Measurements from ENCODE around the gene MAPK14. TPM values are rescaled to one million over a fixed set of nuclear protein-coding genes. Genes with fewer than 3 reads are reported as not detected.
A peak's percentile ranks its signal among the peaks of the same experiment; 100 is the strongest.
"Not testable (repeated sequence)": the region's sequence is repeated elsewhere in the genome, so short reads cannot be mapped to it uniquely, and the experiment has no call there.

MAPK14 gene
- polyA plus RNA-seq, 4 donors: 48.2 to 58.3 (median 57.3) TPM

- DNase-seq (ENCODE audit: low read depth in 4 of 4, low spot score in 3 of 4): no peak
These were observed 39.9 kb downstream of the MAPK14 start for GRCh38 chr6:36067374-36068011.

GRCh38 chr6:36068012-36068392, 40.4 kb downstream of the MAPK14 start:
- no peak for DNase-seq (ENCODE audit: low read depth in 4 of 4, low spot score in 3 of 4)

GRCh38 chr6:36068586-36068985, 41.0 kb downstream of the MAPK14 start:
- DNase-seq (ENCODE audit: low read depth in 4 of 4, low spot score in 3 of 4): no peak

- no peak for DNase-seq (ENCODE audit: low read depth in 4 of 4, low spot score in 3 of 4)
These were observed 42.0 kb downstream of the MAPK14 start for GRCh38 chr6:36069573-36069972.

GRCh38 chr6:36070252-36070651, 42.6 kb downstream of the MAPK14 start:
- DNase-seq (ENCODE audit: low read depth in 4 of 4, low spot score in 3 of 4): no peak

- DNase-seq (ENCODE audit: low read depth in 4 of 4, low spot score in 3 of 4): no peak
These were observed 43.7 kb downstream of the MAPK14 start for GRCh38 chr6:36071281-36071680.

- no peak for DNase-seq (ENCODE audit: low read depth in 4 of 4, low spot score in 3 of 4)
These were observed 44.1 kb downstream of the MAPK14 start for GRCh38 chr6:36071714-36072113.

GRCh38 chr6:36072681-36073080, 45.1 kb downstream of the MAPK14 start:
- DNase-seq (ENCODE audit: low read depth in 4 of 4, low spot score in 3 of 4): no peak

GRCh38 chr6:36073587-36073986, 46.0 kb downstream of the MAPK14 start:
- no peak for DNase-seq (ENCODE audit: low read depth in 4 of 4, low spot score in 3 of 4)

- DNase-seq (ENCODE audit: low read depth in 4 of 4, low spot score in 3 of 4): no peak
These were observed 48.0 kb downstream of the MAPK14 start for GRCh38 chr6:36075656-36076055.

GRCh38 chr6:36076178-36077063, 48.8 kb downstream of the MAPK14 start:
- DNase-seq (ENCODE audit: low read depth in 4 of 4, low spot score in 3 of 4): no peak

GRCh38 chr6:36078159-36078558, 50.6 kb downstream of the MAPK14 start:
- DNase-seq (ENCODE audit: low read depth in 4 of 4, low spot score in 3 of 4): no peak

- DNase-seq (ENCODE audit: low read depth in 4 of 4, low spot score in 3 of 4): no peak
These were observed 52.0 kb downstream of the MAPK14 start for GRCh38 chr6:36079601-36080000.

- no peak for DNase-seq (ENCODE audit: low read depth in 4 of 4, low spot score in 3 of 4)
These were observed 54.7 kb downstream of the MAPK14 start for GRCh38 chr6:36082318-36082717.

- no peak for DNase-seq (ENCODE audit: low read depth in 4 of 4, low spot score in 3 of 4)
These were observed 55.8 kb downstream of the MAPK14 start for GRCh38 chr6:36083446-36083845.

- DNase-seq (ENCODE audit: low read depth in 4 of 4, low spot score in 3 of 4): not testable (repeated sequence)
These were observed 60.6 kb downstream of the MAPK14 start for GRCh38 chr6:36088204-36088603.

GRCh38 chr6:36089048-36089447, 61.4 kb downstream of the MAPK14 start:
- no peak for DNase-seq (ENCODE audit: low read depth in 4 of 4, low spot score in 3 of 4)

GRCh38 chr6:36094238-36094637, 66.6 kb downstream of the MAPK14 start:
- DNase-seq (ENCODE audit: low read depth in 4 of 4, low spot score in 3 of 4): no peak

GRCh38 chr6:36094753-36095496, 67.3 kb downstream of the MAPK14 start:
- peak; percentile 69 to 76 (median 71) for DNase-seq (ENCODE audit: low read depth in 4 of 4, low spot score in 3 of 4)

- no peak for DNase-seq (ENCODE audit: low read depth in 4 of 4, low spot score in 3 of 4)
These were observed 68.1 kb downstream of the MAPK14 start for GRCh38 chr6:36095497-36096391.

Data from right renal pelvis (tissue), 4 donors.